SH-SY5Y (cell line): ENCODE data around the gene LETM1.

ENCODE experiments used
- GATA2 ChIP-seq: IDR thresholded peaks from 2 replicates; pipeline ENCODE4 v1.6.1; 2011; ENCODE audit warnings: mild to moderate bottlenecking, low read depth, low read length
- GATA3 ChIP-seq: IDR thresholded peaks from 2 replicates; pipeline ENCODE4 v1.6.1; 2011; ENCODE audit warnings: low read depth, mild to moderate bottlenecking, low read length, moderate library complexity

DNA sequence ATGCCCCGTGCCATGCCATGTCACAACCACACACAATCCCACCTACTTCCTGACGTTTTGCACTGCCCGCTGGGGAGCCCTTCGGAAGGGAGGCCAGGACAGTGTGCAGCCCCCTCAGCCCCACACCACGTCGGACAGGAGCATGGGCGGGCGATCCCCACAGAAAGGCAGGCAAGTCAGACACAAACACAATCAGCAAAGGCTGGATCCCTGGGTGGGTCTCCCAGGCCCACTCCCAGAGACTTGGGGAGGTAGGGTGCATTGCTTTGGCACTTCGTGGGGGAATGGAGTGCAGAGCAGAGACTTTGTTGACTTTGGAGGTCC, 14.1 kb downstream of the LETM1 start:
- no peak for TF ChIP-seq GATA2
- no peak for TF ChIP-seq GATA3
